Heart left ventricle (tissue), 16 donors: Measurements from ENCODE around the gene TXNRD3. TPM values are rescaled to one million over a fixed set of nuclear protein-coding genes. Genes with fewer than 3 reads are reported as not detected.
A peak's percentile ranks its signal among the peaks of the same experiment; 100 is the strongest.

Experiments used
- ATAC-seq, 4 donors: fragments of 200-7000 bp; cut with Tn5 transposase; one replicate each; pipeline ENCODE4 v1.9.1; 2020 to 2022; ENCODE audit warnings: moderate library complexity in 4 of 4, mild to moderate bottlenecking in 3 of 4, moderate number of reproducible peaks in 1 of 4
- DNase-seq, 5 donors: peaks; one replicate each; pipeline ENCODE4 v3.0.0-alpha.2; 2020
- H3K27ac ChIP-seq, 12 donors: fragments of 200-600 bp; sonication (generic) in 4 of 12; one replicate each; pipeline versions ENCODE4 v1.5.0 to v1.8.0; 2016 to 2022; ENCODE audit warnings: mild to moderate bottlenecking in 2 of 12
- H3K27me3 ChIP-seq, 9 donors: fragments of 200-600 bp; sonication (generic) in 2 of 9; one replicate each; pipeline versions ENCODE4 v1.5.1 to v1.8.0; 2016 to 2022; ENCODE audit warnings: mild to moderate bottlenecking in 3 of 9
- H3K36me3 ChIP-seq, 9 donors: fragments of 200-600 bp; sonication (generic) in 2 of 9; one replicate each; pipeline versions ENCODE4 v1.5.0 to v1.8.0; 2018 to 2022; ENCODE audit warnings: mild to moderate bottlenecking in 2 of 9
- H3K4me1 ChIP-seq, 12 donors: fragments of 200-600 bp; sonication (generic) in 4 of 12; one replicate each; pipeline versions ENCODE4 v1.5.0 to v1.8.0; 2016 to 2022; ENCODE audit warnings: mild to moderate bottlenecking in 3 of 12
- H3K4me3 ChIP-seq, 12 donors: fragments of 200-600 bp; sonication (generic) in 4 of 12; one replicate each; pipeline versions ENCODE4 v1.5.0 to v1.8.0; 2017 to 2022; ENCODE audit warnings: mild to moderate bottlenecking in 9 of 12, moderate library complexity in 4 of 12
- H3K9me3 ChIP-seq, 12 donors: fragments of 200-600 bp; sonication (generic) in 4 of 12; one replicate each; pipeline versions ENCODE4 v1.5.0 to v1.8.0; 2016 to 2022; ENCODE audit warnings: mild to moderate bottlenecking in 1 of 12
- POLR2A ChIP-seq, 2 donors: fragments of 450-650 bp; IDR thresholded peaks; one replicate each; pipeline ENCODE4 v1.6.1; 2017; ENCODE audit warnings: antibody characterized with exemption in 2 of 2, mild to moderate bottlenecking in 2 of 2, moderate library complexity in 2 of 2
- WGBS, 4 donors: extraction: QIAGEN DNeasy Blood & Tissue Kit in 2 of 4; methylation state at CpG; one replicate each; pipeline versions ENCODE4 v1.1.5 to v1.1.7; 2013 to 2018; 5-methylcytosine and 5-hydroxymethylcytosine counted together
- intact Hi-C, 10 donors: fragments of 100-400 bp; cut with DNase I; formaldehyde crosslinking; loops; one replicate each; pipeline versions ENCODE4 v1.11.1 to v1.14.2; 2022
- polyA plus RNA-seq, 2 donors: library from polyadenylated mRNA; stranded (reverse); fragments of 200-250 nt; gene quantifications; one replicate each; pipeline ENCODE4 v1.2.3, GENCODE V29; 2013
- total RNA-seq, 9 donors: library from RNA; depleted of rRNA in 2 of 9; stranded (reverse); fragments of >200 nt in 2 of 9; fragmentation: NEBNext Ultra II Directional in 3 of 9; extraction: Animal tissue kit (Norgen Biotek cat#: 25700) in 3 of 9; gene quantifications; one replicate each; pipeline versions ENCODE4 v1.1.0 to v1.2.4, GENCODE V29; 2016 to 2023
- TF ChIP-seq, protein P1 (sequence below), 12 donors: fragments of 200-600 bp; sonication (generic) in 4 of 12; IDR thresholded peaks; one replicate each; pipeline versions ENCODE4 v1.5.0 to v1.8.0; 2018 to 2022; ENCODE audit warnings: antibody characterized with exemption in 12 of 12, mild to moderate bottlenecking in 5 of 12
- donor health status: ischemic (EF 13 %, LVEDD 7.1; RV severe dilation, severe dysfunction).
- donor health status: healthy with polysubstance abuse.
- donor health status: DM: no; HTN: yes; CAD: no.
- donor health status: DM: no; HTN: no; CAD: no.
- donor health status: ischemic (EF 25% LVEDD 6.9; RV normal size, moderate dysfunction).
- donor health status: ischemic (EF 25% LVEDD 5.7; RV mildly dilated, moderate dysfunction).
- donor health status: healthy.
- donor health status: DM: yes; HTN: yes; CAD: no.
- donor health status: ischemic (EF 35%, LVEDD 5.7; RV mildly dilated, moderate dysfunction).
- donor health status: nonischemic (EF 11% LVEDD 7.7; RV severe dilation, severe dysfunction).
- donor health status: DM: yes; HTN: yes; CAD: no.
- donor health status: PGD.
- donor health status: ischemic (EF 29% LVEDD 5.4; RV normal size, mild dysfunction).
- donor health status: nonischemic (EF 23%, LVEDD 6.1; RV moderate dilation, normal function).

The TXNRD3 gene
- total and polyA plus RNA-seq, 11 donors: 1.7 to 8.2 (median 5.7) TPM

DNA sequence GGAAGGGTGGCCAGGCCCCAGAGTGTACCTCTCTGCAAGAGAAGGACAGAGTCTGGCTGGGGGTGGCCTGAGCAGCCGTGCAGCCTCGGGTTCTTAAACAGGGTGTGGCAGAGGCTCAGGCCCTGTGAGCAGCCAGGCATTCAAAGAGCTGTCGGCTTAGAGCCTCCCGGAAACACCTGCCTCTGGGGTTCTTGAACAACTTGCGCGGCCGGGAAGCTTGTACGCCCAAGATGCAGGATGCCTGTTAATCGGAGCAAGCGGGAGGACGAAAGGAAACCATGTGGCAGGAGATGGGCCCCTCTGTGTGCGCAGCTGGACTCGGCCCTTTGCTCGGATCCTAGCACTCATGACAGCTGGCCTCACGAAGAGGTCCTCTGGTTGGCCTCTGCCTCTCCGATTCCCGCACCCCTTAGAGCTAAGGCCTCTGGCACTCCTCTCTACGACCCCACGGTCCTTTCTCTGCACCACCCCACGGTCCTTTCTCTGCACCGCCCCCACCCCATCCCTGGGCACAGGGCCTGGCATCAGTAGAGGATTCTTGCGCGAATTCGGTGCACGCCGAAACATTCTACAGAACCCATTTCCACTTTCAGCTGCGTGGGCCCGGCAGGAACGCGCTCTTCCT, 23.9 kb upstream of the TXNRD3 start:
- TF ChIP-seq POLR2A (IDR thresholded peaks at IDR 0.05): no peak
- TF ChIP-seq, protein P1, sequence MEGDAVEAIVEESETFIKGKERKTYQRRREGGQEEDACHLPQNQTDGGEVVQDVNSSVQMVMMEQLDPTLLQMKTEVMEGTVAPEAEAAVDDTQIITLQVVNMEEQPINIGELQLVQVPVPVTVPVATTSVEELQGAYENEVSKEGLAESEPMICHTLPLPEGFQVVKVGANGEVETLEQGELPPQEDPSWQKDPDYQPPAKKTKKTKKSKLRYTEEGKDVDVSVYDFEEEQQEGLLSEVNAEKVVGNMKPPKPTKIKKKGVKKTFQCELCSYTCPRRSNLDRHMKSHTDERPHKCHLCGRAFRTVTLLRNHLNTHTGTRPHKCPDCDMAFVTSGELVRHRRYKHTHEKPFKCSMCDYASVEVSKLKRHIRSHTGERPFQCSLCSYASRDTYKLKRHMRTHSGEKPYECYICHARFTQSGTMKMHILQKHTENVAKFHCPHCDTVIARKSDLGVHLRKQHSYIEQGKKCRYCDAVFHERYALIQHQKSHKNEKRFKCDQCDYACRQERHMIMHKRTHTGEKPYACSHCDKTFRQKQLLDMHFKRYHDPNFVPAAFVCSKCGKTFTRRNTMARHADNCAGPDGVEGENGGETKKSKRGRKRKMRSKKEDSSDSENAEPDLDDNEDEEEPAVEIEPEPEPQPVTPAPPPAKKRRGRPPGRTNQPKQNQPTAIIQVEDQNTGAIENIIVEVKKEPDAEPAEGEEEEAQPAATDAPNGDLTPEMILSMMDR (IDR thresholded peaks at IDR 0.05): no peak
- Histone ChIP-seq H3K9me3 (peaks cover 0 to 13% (median 4%) of the 10 kb centered on the region in 12 donors), H3K27ac (no peak overlapping the region), H3K27me3 (peaks cover 0 to 40% (median 0%) of the 10 kb centered on the region in 9 donors), H3K36me3 (no peaks in the 10 kb centered on the region), H3K4me1 (peaks cover 0 to 9% (median 4%) of the 10 kb centered on the region in 12 donors), H3K4me3 (no peak overlapping the region)
- intact Hi-C loops: loop anchor here (1.0 to 10.0 kb wide), 16 partner anchors 73 to 868 kb away; partner anchors contain the start of gene PLXNA1 (in 6 of the 10)
- 31 to 34% (median 32%) methylated on average over 28 to 30 of the region's 30 CpGs for WGBS, 4 donors
- no peak for DNase-seq
- ATAC-seq: peak in 2 of 4 donors; percentile 16 to 24

DNA sequence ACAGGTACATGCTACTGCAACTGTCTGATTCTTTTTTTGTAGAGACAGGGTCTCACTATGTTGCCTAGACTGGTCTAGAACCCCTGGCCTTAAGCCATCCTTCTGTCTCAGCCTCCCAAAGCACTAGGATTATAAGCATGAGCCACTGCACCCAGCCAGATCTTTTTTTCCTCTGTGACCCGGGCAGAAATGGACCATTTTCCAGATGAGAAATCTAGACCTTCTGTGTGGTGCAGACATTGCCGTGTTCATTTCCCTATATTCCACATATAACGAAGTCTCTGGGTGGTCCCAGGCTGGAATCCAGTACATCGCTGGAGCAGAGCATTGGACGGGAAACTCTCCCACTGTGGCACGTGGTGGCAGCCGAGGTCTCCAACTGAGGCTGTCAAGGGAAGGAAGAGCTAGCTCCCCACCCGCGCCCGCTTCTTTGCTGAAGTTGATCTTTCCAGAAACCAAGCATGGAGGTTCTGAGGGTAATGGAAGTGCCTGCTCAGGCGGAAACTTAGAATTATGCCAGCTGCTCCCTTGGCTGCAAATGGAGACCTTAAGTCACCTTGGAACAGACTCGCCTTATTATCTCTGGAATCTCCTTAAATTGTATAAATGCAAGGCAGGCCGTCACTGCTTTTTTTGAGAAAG, 23.1 kb upstream of the TXNRD3 start:
- WGBS, 4 donors: 76 to 92% (median 83%) methylated on average over 10 to 13 of the region's 13 CpGs
- H3K27me3 ChIP-seq: peaks cover 0 to 40% (median 0%) of the 10 kb centered on the region in 9 donors

DNA sequence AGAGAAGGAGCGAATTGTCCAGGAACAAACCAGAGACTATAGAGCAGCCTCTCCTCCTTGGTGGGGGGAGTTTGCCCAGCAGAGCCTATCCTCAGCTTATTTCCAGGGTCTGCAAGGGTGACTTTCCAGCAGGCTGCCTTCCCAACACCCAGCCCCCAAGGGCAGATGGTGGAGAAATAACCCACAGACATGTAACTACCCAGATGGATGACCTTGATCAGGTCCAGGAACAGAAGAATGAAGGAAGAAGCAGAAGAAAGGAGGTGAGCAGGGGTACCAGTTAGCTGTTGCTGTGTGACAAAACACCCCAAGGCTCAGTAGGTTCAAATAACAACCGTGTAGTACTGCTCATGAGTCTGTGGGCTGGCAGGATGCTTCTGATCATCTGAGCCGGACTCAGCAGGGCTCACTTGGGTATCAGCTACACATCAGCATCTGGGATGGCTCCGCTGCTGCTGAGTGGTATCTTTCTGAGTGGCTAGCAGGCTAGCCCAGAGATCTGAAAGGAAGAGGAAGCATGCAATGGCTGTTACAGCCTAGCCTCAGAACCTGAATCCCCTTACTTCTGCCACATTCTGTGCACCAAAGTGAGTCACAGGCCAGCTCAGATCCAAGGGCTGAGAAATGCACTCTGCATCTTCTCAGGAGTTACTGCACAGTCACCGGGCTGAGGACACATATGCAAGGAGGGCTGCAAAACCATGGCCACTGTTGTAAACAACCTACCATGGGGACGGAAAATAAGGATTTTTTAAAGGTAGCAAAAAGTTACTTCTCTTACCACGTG, 22.2 kb upstream of the TXNRD3 start:
- Histone ChIP-seq H3K4me3 (no peak overlapping the region), H3K27me3 (peaks cover 0 to 40% (median 0%) of the 10 kb centered on the region in 9 donors), H3K4me1 (peaks cover 0 to 9% (median 4%) of the 10 kb centered on the region in 12 donors), H3K27ac (no peak overlapping the region), H3K9me3 (peaks cover 0 to 20% (median 7%) of the 10 kb centered on the region in 12 donors), H3K36me3 (no peaks in the 10 kb centered on the region)
- intact Hi-C loops: loop anchor here (5.0 to 10.0 kb wide), 11 partner anchors 75 to 870 kb away; partner anchors contain the start of gene PLXNA1 (in 5 of the 10)
- 63 to 76% (median 71%) methylated on average over 7 of the region's 7 CpGs for WGBS, 4 donors
- no peak for DNase-seq
- ATAC-seq: no peak
- TF ChIP-seq POLR2A (IDR thresholded peaks at IDR 0.05): no peak
- TF ChIP-seq, protein P1 (IDR thresholded peaks at IDR 0.05): no peak

More for the DNA sequence above, 23.1 kb upstream of the TXNRD3 start:
- Histone ChIP-seq H3K4me1 (peaks cover 0 to 9% (median 4%) of the 10 kb centered on the region in 12 donors), H3K4me3 (no peak overlapping the region), H3K9me3 (peaks cover 0 to 20% (median 7%) of the 10 kb centered on the region in 12 donors), H3K27ac (no peak overlapping the region), H3K36me3 (no peaks in the 10 kb centered on the region)
- DNase-seq: no peak
- intact Hi-C loops: loop anchor here (2.0 to 10.0 kb wide), 14 partner anchors 74 to 869 kb away; partner anchors contain the start of gene PLXNA1 (in 6 of the 10)
- no peak for ATAC-seq
- no peak for TF ChIP-seq POLR2A (IDR thresholded peaks at IDR 0.05)
- TF ChIP-seq, protein P1 (IDR thresholded peaks at IDR 0.05): no peak
